H7 (cell line): ENCODE measurements around the gene ETV3L. TPM values are rescaled to one million over a fixed set of nuclear protein-coding genes. Genes with fewer than 3 reads are reported as not detected.

Experiments
- DNase-seq: peaks from one replicate; pipeline ENCODE4 v3.0.0; 2012
- H3K27me3 ChIP-seq: 2 replicates; pipeline ENCODE4 v1.6.0; 2011; ENCODE audit warnings: mild to moderate bottlenecking, low read length; ENCODE audit not compliant: control insufficient read depth, insufficient read depth
- H3K36me3 ChIP-seq: replicated peaks from 2 replicates; pipeline ENCODE4 v1.5.1; 2011; ENCODE audit warnings: low read length; ENCODE audit not compliant: control insufficient read depth, insufficient read depth
- H3K4me3 ChIP-seq: 2 replicates; pipeline ENCODE4 v1.5.1; 2011; ENCODE audit warnings: low read depth, mild to moderate bottlenecking, control low read depth, low read length, moderate library complexity; ENCODE audit not compliant: insufficient read depth
- total RNA-seq: library from RNA; depleted of rRNA; stranded (reverse); fragments of >200 nt; shearing (Covaris generic); gene quantifications from 2 replicates; pipeline ENCODE4 v1.2.3, GENCODE V29; 2014

ETV3L gene
- total RNA-seq, 1 experiment from 2014 or later, result 1.1 TPM

DNA sequence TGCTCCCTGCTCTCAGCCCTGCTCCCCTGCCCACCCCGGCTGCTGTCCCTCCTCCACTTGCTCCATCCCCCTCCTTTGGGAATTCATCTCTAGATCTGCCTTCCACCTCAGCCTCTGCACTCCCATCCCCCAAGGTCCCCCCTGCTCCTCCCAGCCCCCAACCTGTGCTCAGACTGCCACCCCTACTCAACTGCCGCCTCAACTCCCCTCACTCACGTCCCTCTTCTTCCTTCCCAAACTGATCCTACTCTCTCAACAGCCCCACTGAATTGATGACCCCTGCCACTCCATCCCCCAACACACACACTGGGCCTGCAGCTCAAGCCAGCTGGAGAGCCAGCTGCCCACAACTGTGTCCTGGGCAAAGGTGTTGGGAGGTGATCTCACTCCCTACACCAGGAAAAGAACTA lies 15.8 kb upstream of the ETV3L start:
- Histone ChIP-seq H3K4me3 (no peak overlapping the region), H3K27me3 (peaks cover 10% of the 10 kb centered on the region), H3K36me3 (no peaks in the 10 kb centered on the region)
- peak; percentile 71 for DNase-seq

DNA sequence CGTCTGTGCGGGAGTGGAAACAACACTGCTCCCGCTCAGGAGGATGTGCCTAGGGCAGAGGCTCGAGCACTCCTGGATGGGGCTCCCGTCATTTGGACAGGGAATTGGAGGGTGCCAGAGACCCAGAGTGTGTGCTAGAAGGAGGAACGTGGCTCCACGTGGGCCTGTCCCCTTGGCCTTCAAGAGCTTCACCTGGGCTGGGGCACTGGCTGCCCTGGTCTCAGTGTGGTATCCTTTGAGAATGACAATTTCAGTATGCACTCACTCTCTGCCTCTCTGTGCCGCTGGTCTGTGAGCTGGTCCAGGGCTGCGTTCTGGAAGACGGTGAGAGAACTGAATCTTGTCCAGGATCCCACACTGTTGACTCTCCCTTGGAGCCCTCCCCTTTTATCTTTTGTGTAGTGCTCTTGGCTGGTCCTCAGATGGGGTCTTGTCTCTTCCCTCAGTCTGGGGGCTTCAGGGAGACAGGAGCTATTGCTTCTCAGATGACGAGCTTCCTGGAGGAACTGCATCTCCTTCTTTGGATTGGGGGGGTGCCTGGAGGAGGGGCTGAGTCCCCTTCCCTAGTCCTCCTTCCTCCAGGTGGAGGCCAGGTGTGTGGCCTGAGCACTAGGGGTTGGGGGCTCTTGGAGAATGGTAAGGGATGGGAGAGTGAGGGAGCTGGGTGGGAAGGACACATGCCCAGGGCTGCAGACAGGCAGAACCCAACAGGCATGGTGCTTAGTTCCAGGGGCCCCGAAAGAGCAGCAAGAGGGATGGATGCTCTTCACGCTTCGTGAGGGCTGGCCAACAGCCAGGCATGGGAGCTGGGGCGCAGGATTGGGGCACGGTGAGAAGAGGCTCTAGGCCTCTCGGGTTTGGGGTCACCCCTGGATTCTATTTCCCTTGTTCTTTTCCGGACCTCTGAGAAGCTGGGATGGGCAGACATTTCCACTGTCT lies 14.8 kb upstream of the ETV3L start:
- Histone ChIP-seq H3K36me3 (no peaks in the 10 kb centered on the region), H3K4me3 (no peak overlapping the region), H3K27me3 (peaks cover 10% of the 10 kb centered on the region)
- DNase-seq, result no peak

DNA sequence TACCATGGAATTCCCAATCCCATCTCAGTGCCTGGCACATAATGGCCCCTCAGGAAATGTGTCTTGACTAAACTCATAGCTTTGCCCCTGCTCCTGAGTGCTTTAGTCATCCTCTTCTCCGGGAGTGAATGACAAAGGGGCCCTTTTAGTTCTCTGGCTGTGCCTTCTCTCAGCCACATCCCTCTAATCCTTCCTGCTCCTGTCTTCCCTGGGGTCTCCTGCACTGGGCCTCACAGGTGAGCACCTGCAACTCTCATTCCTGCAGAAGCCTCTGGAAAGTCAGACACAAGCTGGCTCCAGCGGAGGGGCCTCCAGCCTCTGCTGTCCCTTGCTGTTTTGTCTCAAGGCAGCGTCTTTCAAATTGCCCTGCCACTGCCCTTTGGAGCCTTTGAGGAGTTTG lies 14.0 kb upstream of the ETV3L start:
- Histone ChIP-seq H3K4me3 (no peak overlapping the region), H3K27me3 (peaks cover 10% of the 10 kb centered on the region), H3K36me3 (no peaks in the 10 kb centered on the region)
- DNase-seq, result peak; percentile 79

- Histone ChIP-seq H3K36me3 (no peaks in the 10 kb centered on the region), H3K27me3 (peaks cover 10% of the 10 kb centered on the region), H3K4me3 (no peak overlapping the region)
- no peak for DNase-seq
These were observed 13.5 kb upstream of the ETV3L start for GRCh38 chr1:157113106-157113505.

DNA sequence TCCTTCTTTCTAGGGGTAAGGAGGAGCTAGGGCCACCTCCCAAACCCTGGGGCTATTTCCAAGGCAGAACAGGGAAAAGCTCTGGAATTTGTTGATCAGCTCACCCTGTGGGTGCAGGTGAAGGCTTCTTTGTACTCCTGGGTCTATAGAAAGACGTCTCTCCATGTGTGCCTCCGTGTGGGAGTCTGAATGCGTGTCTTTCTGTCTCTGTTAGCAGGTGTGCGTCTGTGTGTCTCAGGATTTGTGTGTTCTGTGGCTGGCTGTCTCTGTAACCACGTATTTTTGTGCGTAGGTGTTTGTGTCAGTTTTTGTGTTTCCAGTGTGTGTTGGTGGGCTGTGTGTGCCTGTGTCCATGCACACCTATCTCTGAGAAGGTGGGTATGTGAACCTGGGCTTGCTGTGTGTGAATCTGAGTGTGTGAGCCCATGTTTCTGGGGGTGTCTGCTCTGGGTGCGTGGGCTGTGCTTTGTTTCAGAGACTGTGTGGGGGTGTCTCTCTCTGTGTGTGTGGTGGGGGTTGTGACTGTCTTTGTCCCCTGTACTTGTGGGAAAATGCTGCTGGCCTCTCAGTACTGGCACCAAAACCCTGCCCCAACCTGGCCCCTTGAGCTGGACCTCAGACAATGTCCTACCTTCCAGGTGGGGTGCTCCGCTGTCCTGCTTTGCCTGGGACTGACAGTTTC lies 12.7 kb upstream of the ETV3L start:
- H3K36me3 ChIP-seq, result no peaks in the 10 kb centered on the region
- DNase-seq, result no peak
- H3K4me3 ChIP-seq, result no peak overlapping the region
- peaks cover 12% of the 10 kb centered on the region for H3K27me3 ChIP-seq

GRCh38 chr1:157111396-157112165 lies 12.0 kb upstream of the ETV3L start:
- Histone ChIP-seq H3K4me3 (0 out of 2 replicates have a peak overlapping the region, but pooled peaks have one; percentile 2), H3K36me3 (no peaks in the 10 kb centered on the region), H3K27me3 (peaks cover 16% of the 10 kb centered on the region)
- DNase-seq, result peak; percentile 88

DNA sequence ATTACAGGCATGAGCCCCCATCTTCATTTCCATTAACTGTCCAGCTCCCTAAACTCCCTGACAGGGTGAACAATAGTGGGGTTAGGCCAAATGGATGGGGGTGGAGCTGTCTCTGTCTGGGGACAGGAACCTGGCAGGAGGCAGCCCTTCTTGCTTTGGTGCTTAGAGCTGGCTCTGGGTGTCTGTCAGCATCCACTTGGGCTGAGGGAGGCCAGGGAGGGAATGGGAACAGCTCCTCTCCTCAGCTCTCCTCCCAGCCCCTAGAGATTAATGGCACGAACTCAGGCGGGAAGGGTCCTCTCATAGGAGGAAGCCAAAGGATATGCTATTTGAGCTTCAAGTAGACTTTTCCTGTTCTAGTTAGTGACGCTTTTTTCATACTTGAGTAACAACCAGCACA lies 11.1 kb upstream of the ETV3L start:
- no peaks in the 10 kb centered on the region for H3K36me3 ChIP-seq
- peaks cover 16% of the 10 kb centered on the region for H3K27me3 ChIP-seq
- no peak for DNase-seq
- no peak overlapping the region for H3K4me3 ChIP-seq

DNA sequence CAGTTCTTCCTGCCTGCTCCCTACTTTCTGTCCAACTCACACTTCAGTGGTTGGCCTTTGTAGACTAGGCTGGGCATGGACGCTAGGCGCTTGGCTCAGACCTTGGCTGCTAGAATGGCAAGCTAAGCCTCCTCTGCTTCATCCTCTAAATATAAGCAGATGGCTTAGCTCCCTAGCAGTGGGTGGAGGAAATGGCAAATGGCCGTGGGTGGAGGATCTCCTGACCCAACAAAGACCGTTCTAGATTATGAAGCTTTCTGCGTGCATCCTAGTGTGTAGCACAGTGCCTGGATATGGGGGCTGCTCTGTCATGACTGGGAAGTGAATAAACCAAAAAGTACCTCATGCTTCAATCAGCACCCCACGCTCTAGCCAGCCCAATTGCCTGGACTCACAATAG lies 10.4 kb upstream of the ETV3L start:
- Histone ChIP-seq H3K36me3 (no peaks in the 10 kb centered on the region), H3K27me3 (peaks cover 16% of the 10 kb centered on the region), H3K4me3 (no peak overlapping the region)
- no peak for DNase-seq

- DNase-seq, result no peak
- no peak overlapping the region for H3K4me3 ChIP-seq
- H3K36me3 ChIP-seq, result no peaks in the 10 kb centered on the region
- H3K27me3 ChIP-seq, result peaks cover 14% of the 10 kb centered on the region
These were observed 8.8 kb upstream of the ETV3L start for GRCh38 chr1:157108448-157108847.

- H3K36me3 ChIP-seq, result no peaks in the 10 kb centered on the region
- H3K4me3 ChIP-seq, result no peak overlapping the region
- peaks cover 14% of the 10 kb centered on the region for H3K27me3 ChIP-seq
- peak; percentile 73 for DNase-seq
These were observed 8.1 kb upstream of the ETV3L start for GRCh38 chr1:157107702-157108101.

DNA sequence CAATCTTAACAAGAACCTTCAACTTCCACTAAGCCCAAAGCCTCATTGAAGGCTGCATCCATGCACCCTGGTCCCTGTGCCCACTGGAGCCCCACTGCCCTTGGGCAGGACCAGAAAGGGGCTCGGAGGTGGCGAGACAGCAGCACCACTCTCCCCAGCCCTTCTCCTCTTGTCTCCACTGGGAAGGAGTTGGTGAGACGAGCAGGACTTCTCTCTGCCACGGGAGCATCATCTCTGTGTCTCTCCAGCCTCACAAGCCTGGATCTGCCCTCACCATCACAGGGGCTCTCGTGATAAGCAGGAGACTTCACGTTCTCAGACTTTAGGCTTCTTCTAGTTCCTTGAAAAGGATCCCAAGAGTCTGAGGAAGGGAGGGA lies 7.2 kb upstream of the ETV3L start:
- DNase-seq, result no peak
- peaks cover 8% of the 10 kb centered on the region for H3K27me3 ChIP-seq
- H3K4me3 ChIP-seq, result no peak overlapping the region
- no peaks in the 10 kb centered on the region for H3K36me3 ChIP-seq

DNA sequence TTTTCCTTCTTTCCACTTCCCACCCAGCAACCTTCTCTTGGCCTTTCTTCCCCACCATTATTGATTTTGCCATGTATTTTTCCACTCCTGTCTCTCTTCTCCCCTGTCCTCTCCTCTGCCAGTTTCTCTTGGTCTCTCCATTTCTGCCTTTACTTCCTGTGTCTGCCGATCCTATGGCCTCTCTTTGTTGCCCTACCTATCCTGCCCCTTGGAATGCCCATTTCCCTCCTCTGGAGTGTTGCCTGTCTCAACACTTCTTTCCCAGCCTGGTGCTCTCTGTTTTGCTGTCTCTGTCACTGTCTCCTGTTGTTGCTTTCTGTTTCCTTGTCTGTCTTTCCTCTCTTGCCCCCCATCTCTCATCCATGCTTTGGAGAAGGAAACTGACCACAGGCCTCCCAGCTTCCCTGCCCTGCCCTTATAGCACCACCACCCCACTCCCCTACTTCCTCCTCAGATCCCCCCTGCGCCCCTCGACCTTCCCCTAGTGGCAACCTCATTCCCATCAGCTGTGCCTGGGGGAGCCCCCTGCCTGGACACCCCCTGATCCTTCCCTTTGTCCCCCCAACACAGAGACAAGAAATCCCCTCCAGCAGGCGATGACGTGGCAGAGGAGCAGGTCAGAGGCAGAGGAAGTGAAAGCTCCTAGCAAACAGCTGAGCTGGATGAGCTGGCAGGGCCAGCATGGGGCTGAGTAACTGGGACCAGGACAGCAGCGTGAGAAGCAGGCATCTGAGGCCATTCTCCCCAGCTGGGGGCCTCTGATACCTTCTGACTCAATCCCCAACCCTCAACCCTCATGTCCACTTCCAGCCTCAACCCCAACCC lies 6.6 kb upstream of the ETV3L start:
- no peak overlapping the region for H3K4me3 ChIP-seq
- DNase-seq, result no peak
- no peaks in the 10 kb centered on the region for H3K36me3 ChIP-seq
- H3K27me3 ChIP-seq, result peaks cover 7% of the 10 kb centered on the region

DNA sequence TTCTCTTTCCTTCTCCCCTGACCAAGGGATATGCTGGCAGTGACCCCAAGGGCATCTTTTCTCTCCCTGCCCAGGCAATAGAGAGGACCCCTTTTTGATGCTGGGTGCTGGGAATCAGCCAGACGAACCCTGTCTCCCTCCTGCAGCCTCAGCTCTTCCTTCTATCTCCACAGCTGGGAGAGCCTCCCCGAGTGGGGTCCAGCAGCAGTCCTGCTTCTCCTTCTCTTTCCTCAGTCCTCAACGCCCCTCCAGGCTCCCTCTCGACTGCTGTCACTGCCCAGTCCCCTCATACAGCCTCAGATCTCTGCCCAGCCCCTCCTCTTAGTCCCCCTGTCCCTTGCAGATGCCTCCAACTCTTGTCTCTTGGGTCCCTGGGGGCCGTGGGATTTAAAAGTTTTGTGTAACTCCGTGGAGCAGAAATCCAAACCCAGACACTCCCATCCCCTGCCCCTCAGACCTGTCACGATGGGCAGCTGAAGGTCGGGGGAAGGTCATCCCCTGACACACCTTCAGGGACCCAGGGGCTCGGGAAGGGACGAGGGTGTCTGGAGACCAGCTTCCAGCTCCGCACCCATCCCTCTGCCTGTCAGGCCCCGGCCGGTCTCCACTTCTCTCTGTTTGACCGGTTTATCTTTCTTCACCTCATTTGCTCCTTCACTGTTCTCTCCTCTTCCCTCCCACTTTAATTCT lies 5.8 kb upstream of the ETV3L start:
- DNase-seq, result no peak
- Histone ChIP-seq H3K27me3 (peaks cover 6% of the 10 kb centered on the region), H3K4me3 (no peak overlapping the region), H3K36me3 (no peaks in the 10 kb centered on the region)
